Measurements from ENCODE around the gene ZBTB5. TPM values are rescaled to one million over a fixed set of nuclear protein-coding genes. Genes with fewer than 3 reads are reported as not detected.

ZBTB5 gene
- total and polyA plus RNA-seq, 2 of the 13 experiments (the other 11 are each of a cell fraction or from before 2014, with no cell fraction given), result 12.5 to 20.5 TPM

DNA sequence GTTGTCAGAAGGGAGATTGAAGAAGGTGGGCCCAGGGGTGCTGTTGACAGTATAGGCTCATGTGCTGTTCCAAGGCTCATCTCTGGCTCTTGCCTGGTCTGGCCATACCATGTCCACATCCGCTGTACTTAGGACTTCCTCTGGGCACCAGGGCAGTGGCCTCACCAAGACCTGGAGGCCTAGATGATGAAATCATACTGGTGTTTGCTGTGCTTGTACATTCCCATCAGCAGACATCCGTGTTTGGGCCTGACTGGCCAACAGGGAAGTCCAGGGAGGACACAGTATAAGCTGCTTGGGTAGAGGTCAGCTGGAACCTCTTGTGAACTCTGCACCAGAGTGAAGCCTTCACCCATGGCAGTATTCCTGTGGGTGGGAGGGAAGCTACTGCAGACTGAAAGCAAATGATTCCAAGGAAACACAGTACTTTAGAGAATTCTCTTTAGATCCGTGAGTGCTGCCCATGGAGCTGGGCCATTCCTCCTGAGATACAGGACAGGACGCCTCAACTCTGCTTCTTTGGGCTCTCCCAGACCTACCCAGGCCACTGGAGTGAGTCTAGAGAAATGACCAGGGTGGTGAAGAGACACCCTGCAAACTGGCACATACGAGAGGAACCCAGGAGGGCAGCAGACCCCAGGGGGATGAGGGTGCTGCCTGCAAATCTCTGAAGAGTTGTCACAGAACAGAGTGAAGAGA, 43.0 kb upstream of the ZBTB5 start (continued):
- peak; percentile 41 for TF ChIP-seq XRCC5 (optimal IDR thresholded peaks at IDR 0.05; ENCODE audit: low read length)
- TF ChIP-seq ZNF703 (CRISPR knock-in tag; IDR thresholded peaks at IDR 0.05; ENCODE audit: borderline replicate concordance), result no peak
- TF ChIP-seq KAT2B (IDR thresholded peaks at IDR 0.05; ENCODE audit: borderline replicate concordance, low read depth, low read length), result no peak
- TF ChIP-seq ZBTB37 (CRISPR knock-in tag; IDR thresholded peaks at IDR 0.05), result peak; percentile 98
- TF ChIP-seq, protein P1, sequence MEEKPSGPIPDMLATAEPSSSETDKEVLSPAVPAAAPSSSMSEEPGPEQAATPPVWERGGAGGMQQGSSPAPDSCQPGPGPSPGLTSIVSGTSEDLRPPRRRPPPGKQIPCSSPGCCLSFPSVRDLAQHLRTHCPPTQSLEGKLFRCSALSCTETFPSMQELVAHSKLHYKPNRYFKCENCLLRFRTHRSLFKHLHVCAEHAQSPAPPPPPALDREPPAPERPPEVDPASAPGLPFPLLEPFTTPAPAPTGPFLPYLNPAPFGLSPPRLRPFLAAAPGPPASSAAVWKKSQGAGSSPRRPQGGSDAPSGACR (CRISPR knock-in tag; IDR thresholded peaks at IDR 0.05), result no peak
- TF ChIP-seq, protein P2, sequence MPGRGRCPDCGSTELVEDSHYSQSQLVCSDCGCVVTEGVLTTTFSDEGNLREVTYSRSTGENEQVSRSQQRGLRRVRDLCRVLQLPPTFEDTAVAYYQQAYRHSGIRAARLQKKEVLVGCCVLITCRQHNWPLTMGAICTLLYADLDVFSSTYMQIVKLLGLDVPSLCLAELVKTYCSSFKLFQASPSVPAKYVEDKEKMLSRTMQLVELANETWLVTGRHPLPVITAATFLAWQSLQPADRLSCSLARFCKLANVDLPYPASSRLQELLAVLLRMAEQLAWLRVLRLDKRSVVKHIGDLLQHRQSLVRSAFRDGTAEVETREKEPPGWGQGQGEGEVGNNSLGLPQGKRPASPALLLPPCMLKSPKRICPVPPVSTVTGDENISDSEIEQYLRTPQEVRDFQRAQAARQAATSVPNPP (CRISPR knock-in tag; IDR thresholded peaks at IDR 0.05), result no peak; the same call in 1 of the 2 replicates
- peak; percentile 96 for TF ChIP-seq ZFX (CRISPR knock-in tag; IDR thresholded peaks at IDR 0.05; ENCODE audit: low read depth)
- peak; percentile 85 for TF ChIP-seq ZNF609 (CRISPR knock-in tag; IDR thresholded peaks at IDR 0.05; ENCODE audit: borderline replicate concordance)
- TF ChIP-seq XBP1 (CRISPR knock-in tag; IDR thresholded peaks at IDR 0.05), result no peak
- peak; percentile 35; the same call in 1 of the 2 replicates for TF ChIP-seq HMG20B (CRISPR knock-in tag; conservative IDR thresholded peaks at IDR 0.05)
- TF ChIP-seq HOXD1 (CRISPR knock-in tag; IDR thresholded peaks at IDR 0.05), result peak; percentile 34; the same call in 1 of the 2 replicates
- TF ChIP-seq, protein P3, sequence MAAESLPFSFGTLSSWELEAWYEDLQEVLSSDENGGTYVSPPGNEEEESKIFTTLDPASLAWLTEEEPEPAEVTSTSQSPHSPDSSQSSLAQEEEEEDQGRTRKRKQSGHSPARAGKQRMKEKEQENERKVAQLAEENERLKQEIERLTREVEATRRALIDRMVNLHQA (CRISPR knock-in tag; IDR thresholded peaks at IDR 0.05), result no peak
- no peak for TF ChIP-seq TAF15 (IDR thresholded peaks at IDR 0.05; ENCODE audit: low read depth, low read length, poor library complexity, severe bottlenecking)
- TF ChIP-seq ZNF44 (CRISPR knock-in tag; IDR thresholded peaks at IDR 0.05), result no peak
- TF ChIP-seq, protein P4, sequence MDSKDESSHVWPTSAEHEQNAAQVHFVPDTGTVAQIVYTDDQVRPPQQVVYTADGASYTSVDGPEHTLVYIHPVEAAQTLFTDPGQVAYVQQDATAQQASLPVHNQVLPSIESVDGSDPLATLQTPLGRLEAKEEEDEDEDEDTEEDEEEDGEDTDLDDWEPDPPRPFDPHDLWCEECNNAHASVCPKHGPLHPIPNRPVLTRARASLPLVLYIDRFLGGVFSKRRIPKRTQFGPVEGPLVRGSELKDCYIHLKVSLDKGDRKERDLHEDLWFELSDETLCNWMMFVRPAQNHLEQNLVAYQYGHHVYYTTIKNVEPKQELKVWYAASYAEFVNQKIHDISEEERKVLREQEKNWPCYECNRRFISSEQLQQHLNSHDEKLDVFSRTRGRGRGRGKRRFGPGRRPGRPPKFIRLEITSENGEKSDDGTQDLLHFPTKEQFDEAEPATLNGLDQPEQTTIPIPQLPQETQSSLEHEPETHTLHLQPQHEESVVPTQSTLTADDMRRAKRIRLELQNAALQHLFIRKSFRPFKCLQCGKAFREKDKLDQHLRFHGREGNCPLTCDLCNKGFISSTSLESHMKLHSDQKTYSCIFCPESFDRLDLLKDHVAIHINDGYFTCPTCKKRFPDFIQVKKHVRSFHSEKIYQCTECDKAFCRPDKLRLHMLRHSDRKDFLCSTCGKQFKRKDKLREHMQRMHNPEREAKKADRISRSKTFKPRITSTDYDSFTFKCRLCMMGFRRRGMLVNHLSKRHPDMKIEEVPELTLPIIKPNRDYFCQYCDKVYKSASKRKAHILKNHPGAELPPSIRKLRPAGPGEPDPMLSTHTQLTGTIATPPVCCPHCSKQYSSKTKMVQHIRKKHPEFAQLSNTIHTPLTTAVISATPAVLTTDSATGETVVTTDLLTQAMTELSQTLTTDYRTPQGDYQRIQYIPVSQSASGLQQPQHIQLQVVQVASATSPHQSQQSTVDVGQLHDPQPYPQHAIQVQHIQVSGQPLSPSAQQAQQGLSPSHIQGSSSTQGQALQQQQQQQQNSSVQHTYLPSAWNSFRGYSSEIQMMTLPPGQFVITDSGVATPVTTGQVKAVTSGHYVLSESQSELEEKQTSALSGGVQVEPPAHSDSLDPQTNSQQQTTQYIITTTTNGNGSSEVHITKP (CRISPR knock-in tag; IDR thresholded peaks at IDR 0.05; ENCODE audit: low read depth), result peak; percentile 75; the same call in 1 of the 2 replicates
- no peak for TF ChIP-seq NR3C1 (CRISPR knock-in tag; IDR thresholded peaks at IDR 0.05)
- no peak for TF ChIP-seq KLF6 (CRISPR knock-in tag; IDR thresholded peaks at IDR 0.05)

Measured in HepG2 (cell line).